Cardiac muscle cell (in vitro differentiated cells and primary cell): Measurements from ENCODE around the gene OCEL1. TPM values are rescaled to one million over a fixed set of nuclear protein-coding genes. Genes with fewer than 3 reads are reported as not detected.
"Not testable (repeated sequence)": the region's sequence is repeated elsewhere in the genome, so short reads cannot be mapped to it uniquely, and the experiment has no call there.

Experiments used
- DNase-seq, 2 donors: peaks; one replicate each; pipeline versions ENCODE4 v3.0.0 to v3.0.0-alpha.2; 2010 to 2017; ENCODE audit warnings: low read depth in 1 of 2, low spot score in 1 of 2
- H3K27ac ChIP-seq: fragments of 200-600 bp; sonication (generic); 2 replicates; pipeline ENCODE4 v1.5.1; 2016
- H3K27me3 ChIP-seq: fragments of 200-600 bp; sonication (generic); 2 replicates; pipeline ENCODE4 v1.6.0; 2016; ENCODE audit warnings: control low read depth
- H3K36me3 ChIP-seq: fragments of 200-600 bp; sonication (generic); 2 replicates; pipeline ENCODE4 v1.5.1; 2016; ENCODE audit warnings: control low read depth
- H3K4me1 ChIP-seq: fragments of 200-600 bp; sonication (generic); 2 replicates; pipeline ENCODE4 v1.8.1; 2017; ENCODE audit warnings: low read depth, mild to moderate bottlenecking, mixed run types
- H3K4me3 ChIP-seq: fragments of 200-600 bp; sonication (generic); 2 replicates; pipeline ENCODE4 v1.5.1; 2016; ENCODE audit warnings: mild to moderate bottlenecking
- H3K9me3 ChIP-seq: fragments of 200-600 bp; sonication (generic); 2 replicates; pipeline ENCODE4 v1.5.1; 2017; ENCODE audit warnings: low read depth, mild to moderate bottlenecking, control low read depth
- CTCF ChIP-seq: IDR thresholded peaks from 2 replicates; pipeline ENCODE4 v1.5.1; 2012; ENCODE audit warnings: low read depth, mild to moderate bottlenecking, low read length
- polyA plus RNA-seq: library from polyadenylated mRNA; unstranded; fragments of >200 nt; fragmentation: Nextera tagmentation; extraction: Ambion mirVana; gene quantifications from 2 replicates; pipeline ENCODE4 v1.2.1, GENCODE V29; 2016
- total RNA-seq: library from RNA; depleted of rRNA; stranded (reverse); fragments of >200 nt; gene quantifications from 2 replicates; pipeline ENCODE4 v1.2.3, GENCODE V29; 2016

OCEL1 gene
- total and polyA plus RNA-seq, 2 experiments from 2014 or later: 14.5 to 31.3 TPM

- H3K27ac ChIP-seq: no peak overlapping the region
- peaks cover 3% of the 10 kb centered on the region for H3K4me1 ChIP-seq
- H3K9me3 ChIP-seq: no peaks in the 10 kb centered on the region
- H3K36me3 ChIP-seq: peaks cover 11% of the 10 kb centered on the region
- no peak for DNase-seq
- no peak overlapping the region for H3K4me3 ChIP-seq
- H3K27me3 ChIP-seq: no peaks in the 10 kb centered on the region
- no peak for TF ChIP-seq CTCF
Measured at GRCh38 chr19:17268754-17269153, 42.7 kb downstream of the OCEL1 start.

GRCh38 chr19:17274892-17275291 lies 48.9 kb downstream of the OCEL1 start:
- H3K27me3 ChIP-seq, H3K4me3 ChIP-seq, H3K27ac ChIP-seq, H3K4me1 ChIP-seq, H3K9me3 ChIP-seq, DNase-seq: not testable (repeated sequence)
- peaks cover 30% of the 10 kb centered on the region for H3K36me3 ChIP-seq

- no peak for DNase-seq
- Histone ChIP-seq H3K9me3 (no peaks in the 10 kb centered on the region), H3K36me3 (peaks cover 30% of the 10 kb centered on the region), H3K4me3 (no peak overlapping the region), H3K4me1 (no peaks in the 10 kb centered on the region), H3K27me3 (no peaks in the 10 kb centered on the region), H3K27ac (no peak overlapping the region)
- TF ChIP-seq CTCF: no peak
Measured at GRCh38 chr19:17275441-17276175, 49.6 kb downstream of the OCEL1 start.

Other genes starting within 250 kb of the OCEL1 start
- 31.8 and 53.4 TPM in 2 replicates for gene CPAMD8, start 199.4 kb upstream of the OCEL1 start, total RNA-seq
- 18.1 and 27.1 TPM in 2 replicates for gene CPAMD8, start 199.4 kb upstream of the OCEL1 start, polyA plus RNA-seq
- gene HAUS8, start 150.8 kb upstream of the OCEL1 start, total RNA-seq: 4.1 and 14.2 TPM in 2 replicates
- gene HAUS8, start 150.8 kb upstream of the OCEL1 start, polyA plus RNA-seq: 11.5 and 16.3 TPM in 2 replicates
- gene MYO9B, start 150.4 kb upstream of the OCEL1 start, total RNA-seq: 47.9 and 50.8 TPM in 2 replicates
- gene MYO9B, start 150.4 kb upstream of the OCEL1 start, polyA plus RNA-seq: 17.7 and 20.8 TPM in 2 replicates
- gene USE1, start 10.9 kb upstream of the OCEL1 start, total RNA-seq: 24.3 and 38.1 TPM in 2 replicates
- gene USE1, start 10.9 kb upstream of the OCEL1 start, polyA plus RNA-seq: 28.5 and 47.8 TPM in 2 replicates
- gene NR2F6, start 19.7 kb downstream of the OCEL1 start, total RNA-seq: 147 and 173 TPM in 2 replicates
- gene NR2F6, start 19.7 kb downstream of the OCEL1 start, polyA plus RNA-seq: 124 and 141 TPM in 2 replicates
- 0.07 and 0.39 TPM in 2 replicates for gene USHBP1, start 38.5 kb downstream of the OCEL1 start, total RNA-seq
- gene USHBP1, start 38.5 kb downstream of the OCEL1 start, polyA plus RNA-seq: 0.56 and 2.2 TPM in 2 replicates
- gene BABAM1, start 41.2 kb downstream of the OCEL1 start, total RNA-seq: 115 and 141 TPM in 2 replicates
- 136 and 140 TPM in 2 replicates for gene BABAM1, start 41.2 kb downstream of the OCEL1 start, polyA plus RNA-seq
- gene ANKLE1, start 55.7 kb downstream of the OCEL1 start, total RNA-seq: 1.9 and 5.7 TPM in 2 replicates
- 1.1 and 3.3 TPM in 2 replicates for gene ANKLE1, start 55.7 kb downstream of the OCEL1 start, polyA plus RNA-seq
- 41.6 and 50.6 TPM in 2 replicates for gene ABHD8, start 77.2 kb downstream of the OCEL1 start, total RNA-seq
- gene ABHD8, start 77.2 kb downstream of the OCEL1 start, polyA plus RNA-seq: 38.1 and 46.8 TPM in 2 replicates
- 274 and 304 TPM in 2 replicates for gene MRPL34, start 79.6 kb downstream of the OCEL1 start, total RNA-seq
- gene MRPL34, start 79.6 kb downstream of the OCEL1 start, polyA plus RNA-seq: 172 and 184 TPM in 2 replicates
- 45.4 and 47.6 TPM in 2 replicates for gene DDA1, start 83.3 kb downstream of the OCEL1 start, total RNA-seq
- gene DDA1, start 83.3 kb downstream of the OCEL1 start, polyA plus RNA-seq: 53.3 and 55.2 TPM in 2 replicates
- gene ANO8, start 108.6 kb downstream of the OCEL1 start, total RNA-seq: 14.4 and 21.1 TPM in 2 replicates
- gene ANO8, start 108.6 kb downstream of the OCEL1 start, polyA plus RNA-seq: 2.8 and 3.6 TPM in 2 replicates
- gene GTPBP3, start 111.3 kb downstream of the OCEL1 start, total RNA-seq: 78.6 and 95.6 TPM in 2 replicates
- gene GTPBP3, start 111.3 kb downstream of the OCEL1 start, polyA plus RNA-seq: 34.9 and 53.4 TPM in 2 replicates
- gene PLVAP, start 151.1 kb downstream of the OCEL1 start, total RNA-seq: 2.1 and 4.3 TPM in 2 replicates
- gene PLVAP, start 151.1 kb downstream of the OCEL1 start, polyA plus RNA-seq: 4.2 and 6.1 TPM in 2 replicates
- gene CCDC194, start 168.0 kb downstream of the OCEL1 start, total RNA-seq: 1.4 and 2.2 TPM in 2 replicates
- gene CCDC194, start 168.0 kb downstream of the OCEL1 start, polyA plus RNA-seq: 2.3 and 3.0 TPM in 2 replicates
- gene BST2, start 179.4 kb downstream of the OCEL1 start, total RNA-seq: 69.3 and 166 TPM in 2 replicates
- gene BST2, start 179.4 kb downstream of the OCEL1 start, polyA plus RNA-seq: 91.8 and 184 TPM in 2 replicates
- 133 and 148 TPM in 2 replicates for gene MVB12A, start 193.8 kb downstream of the OCEL1 start, total RNA-seq
- gene MVB12A, start 193.8 kb downstream of the OCEL1 start, polyA plus RNA-seq: 130 and 148 TPM in 2 replicates
- 3.2 and 3.3 TPM in 2 replicates for gene TMEM221, start 222.4 kb downstream of the OCEL1 start, total RNA-seq
- gene TMEM221, start 222.4 kb downstream of the OCEL1 start, polyA plus RNA-seq: 5.7 and 6.0 TPM in 2 replicates
- gene NXNL1, start 234.7 kb downstream of the OCEL1 start, total RNA-seq: not detected in 2 replicates
- 0.16 TPM in 1 of 2 replicates, not detected in the other for gene NXNL1, start 234.7 kb downstream of the OCEL1 start, polyA plus RNA-seq
- gene SLC27A1, start 244.3 kb downstream of the OCEL1 start, total RNA-seq: 28.5 and 40.4 TPM in 2 replicates
- gene SLC27A1, start 244.3 kb downstream of the OCEL1 start, polyA plus RNA-seq: 30.1 and 31.8 TPM in 2 replicates